Activated T-helper 1 cell treated with anti-CD3 and anti-CD28 coated beads, Interleukin-2, amount 50 U/mL, for 16 hours (primary cell): ENCODE results near the gene AMER3.
"Not testable (repeated sequence)": the region's sequence is repeated elsewhere in the genome, so short reads cannot be mapped to it uniquely, and the experiment has no call there.

Experiments used
- DNase-seq, 2 donors: peaks; one replicate each; pipeline ENCODE4 v3.0.0-alpha.2; 2020; ENCODE audit warnings: low read depth in 1 of 2, low spot score in 1 of 2

AMER3 gene

GRCh38 chr2:130755256-130756052 lies at the start of gene AMER3:
Gene AMER3, plus strand, starts transcription at chr2:130755540. Its CDS starts 6,533 bp downstream, at chr2:130762073.
- DNase-seq = no peak

GRCh38 chr2:130714795-130715194 lies 40.5 kb upstream of the AMER3 start:
- DNase-seq = not testable (repeated sequence)

DNA sequence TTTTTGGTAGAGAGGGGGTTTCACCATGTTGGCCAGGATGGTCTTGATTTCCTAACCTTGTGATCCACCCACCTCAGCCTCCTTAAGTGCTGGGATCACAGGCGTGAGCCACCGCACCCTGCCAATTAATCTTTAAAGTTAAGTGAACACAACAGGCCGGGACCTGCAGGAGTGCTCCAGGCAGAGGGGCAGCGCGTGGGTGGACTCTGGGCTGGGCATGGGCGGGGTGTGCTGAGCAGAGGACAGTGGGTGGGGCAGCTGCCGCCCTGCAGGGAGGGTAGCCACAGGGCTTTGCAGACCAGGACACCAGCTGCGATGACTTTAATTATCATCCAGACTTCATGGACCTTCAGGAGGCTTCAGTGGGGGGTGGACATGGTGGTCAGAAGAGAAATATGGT lies 35.3 kb upstream of the AMER3 start:
- DNase-seq = no peak

DNA sequence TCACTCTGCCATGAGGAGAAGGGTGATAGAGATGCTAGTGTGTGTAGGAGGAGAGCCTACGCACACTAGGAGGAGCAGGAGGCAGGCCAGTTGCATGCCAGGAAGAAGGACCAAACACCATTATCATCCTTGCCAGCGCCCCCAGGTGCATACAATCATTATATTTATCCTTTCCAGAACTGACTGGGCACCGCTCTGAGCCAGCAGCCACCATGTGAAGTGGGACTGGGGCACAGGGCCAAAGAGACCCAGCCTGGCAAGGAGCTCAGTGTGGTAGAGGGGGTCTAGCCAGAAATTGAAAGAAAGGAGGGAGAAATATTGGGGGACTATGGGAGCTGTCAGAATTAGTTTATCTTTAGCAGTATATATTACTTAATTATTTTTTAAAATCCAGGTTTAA lies 34.8 kb upstream of the AMER3 start:
- DNase-seq = no peak

- DNase-seq = no peak
Measured at GRCh38 chr2:130724455-130724854, 30.9 kb upstream of the AMER3 start.

DNA sequence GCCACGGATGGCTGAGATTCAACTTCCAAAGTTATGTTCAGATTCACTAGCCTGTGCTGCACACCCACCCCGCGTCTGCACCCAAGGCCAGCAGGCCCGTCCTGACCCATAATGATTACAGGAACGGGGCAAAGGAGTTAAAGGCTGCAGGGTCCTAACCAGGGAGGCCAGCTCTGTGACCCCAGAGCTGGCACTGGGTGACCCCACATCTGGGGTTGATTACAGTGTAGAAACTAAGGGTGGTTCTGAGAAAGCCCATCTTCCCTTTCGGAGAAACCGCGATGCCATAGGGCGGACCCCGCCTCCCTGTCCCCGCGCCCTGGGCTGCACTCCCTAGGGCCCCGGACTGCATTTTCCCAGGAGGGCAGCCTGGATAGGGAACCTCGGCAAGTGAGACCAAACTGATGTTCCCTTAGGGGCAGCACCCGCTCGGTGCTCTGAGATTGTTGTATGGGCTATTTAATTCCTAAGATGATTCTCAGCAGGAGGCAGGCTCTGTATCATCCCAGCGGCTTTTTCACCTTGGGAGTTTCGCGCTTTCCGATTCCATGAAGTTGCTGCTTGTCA lies 28.6 kb upstream of the AMER3 start:
- DNase-seq = no peak

- DNase-seq = peak; percentile 79 to 80
Measured at GRCh38 chr2:130727286-130727924, 27.9 kb upstream of the AMER3 start.

GRCh38 chr2:130728007-130728454 lies 27.3 kb upstream of the AMER3 start:
- DNase-seq = no peak

- DNase-seq = no peak
Measured at GRCh38 chr2:130728549-130729316, 26.6 kb upstream of the AMER3 start, which contains the start of gene GPR148. Gene GPR148, plus strand, starts transcription at chr2:130729070. Its CDS starts 82 bp downstream, at chr2:130729152.

- no peak for DNase-seq
Measured at GRCh38 chr2:130729322-130730299, 25.7 kb upstream of the AMER3 start.

DNA sequence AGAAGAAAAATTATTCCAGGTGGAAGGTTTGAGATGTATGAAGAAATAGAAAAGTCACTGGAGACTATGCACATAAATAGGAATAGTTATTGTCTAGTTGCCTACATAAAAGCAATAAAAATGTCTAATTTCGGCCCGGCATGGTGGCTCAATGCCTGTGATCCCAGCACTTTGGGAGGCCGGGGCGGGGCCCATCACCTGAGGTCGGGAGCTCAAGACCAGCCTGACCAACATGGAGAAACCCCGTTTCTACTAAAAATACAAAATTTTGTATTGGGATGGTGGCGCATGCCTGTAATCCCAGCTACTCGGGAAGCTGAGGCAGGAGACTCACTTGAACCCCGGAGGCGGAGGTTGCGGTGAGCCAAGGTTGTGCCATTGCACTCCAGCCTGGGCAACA lies 23.1 kb upstream of the AMER3 start:
- DNase-seq = not testable (repeated sequence)

DNA sequence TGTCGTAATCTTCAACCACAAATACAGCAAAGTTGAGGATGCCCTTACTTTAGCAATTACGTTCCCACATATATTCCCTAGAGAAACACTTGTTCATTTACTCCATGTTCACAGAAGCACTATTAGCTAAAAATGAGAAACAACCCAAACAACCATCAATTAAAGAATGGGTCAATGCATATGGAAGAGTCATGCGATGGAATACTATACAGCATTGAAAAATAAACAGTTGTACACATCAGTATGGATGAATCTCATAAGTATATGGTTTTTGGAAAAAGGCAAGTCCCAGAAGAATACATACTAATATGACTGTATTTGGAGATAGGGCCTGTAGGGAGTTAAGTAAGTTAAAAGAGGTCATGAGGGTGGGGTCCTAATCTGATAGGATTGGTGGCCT lies 20.1 kb upstream of the AMER3 start:
- DNase-seq = no peak

DNA sequence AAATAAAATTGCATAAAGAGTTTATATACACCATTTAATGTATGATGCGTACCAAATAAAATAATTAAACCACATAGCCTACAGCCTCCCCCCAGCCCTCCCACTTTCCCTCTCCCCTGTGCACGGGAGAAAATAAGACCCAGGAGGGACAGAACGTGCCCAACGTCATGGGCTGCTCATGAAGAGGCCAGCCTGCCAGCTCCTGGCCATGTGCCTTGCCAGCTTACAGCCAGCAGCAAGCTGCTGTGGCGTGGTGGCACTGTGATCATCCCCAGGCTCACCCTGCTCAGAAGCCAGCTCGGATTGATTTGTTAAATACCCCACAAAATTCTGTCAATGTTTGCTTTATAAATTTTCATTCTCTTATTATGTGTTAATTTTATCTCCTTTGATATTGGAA lies 18.9 kb upstream of the AMER3 start:
- no peak for DNase-seq

- no peak for DNase-seq
Measured at GRCh38 chr2:130737592-130737991, 17.7 kb upstream of the AMER3 start.

GRCh38 chr2:130740671-130741070 lies 14.7 kb upstream of the AMER3 start:
- no peak for DNase-seq

DNA sequence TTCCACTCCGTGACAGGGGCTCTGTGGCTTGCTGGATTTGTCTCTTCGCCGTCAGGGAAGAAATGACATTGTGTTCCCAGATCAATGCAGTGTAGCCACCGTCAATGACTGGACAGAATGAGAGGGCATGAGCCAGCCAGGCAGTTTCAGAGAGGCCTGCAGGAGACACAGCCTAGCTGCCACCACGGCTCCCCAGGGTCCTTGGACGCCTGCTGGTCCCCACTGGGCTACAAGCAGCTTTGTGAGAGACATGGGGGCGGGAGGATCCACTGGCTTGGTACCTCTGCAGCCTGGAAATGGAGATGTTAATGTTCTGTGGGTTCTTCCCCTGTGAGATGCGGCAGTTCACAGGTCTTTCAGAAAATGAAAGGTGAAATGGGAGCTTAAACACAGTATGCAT lies 12.1 kb upstream of the AMER3 start:
- no peak for DNase-seq

- DNase-seq = no peak
Measured at GRCh38 chr2:130744287-130745117, 10.8 kb upstream of the AMER3 start.

DNA sequence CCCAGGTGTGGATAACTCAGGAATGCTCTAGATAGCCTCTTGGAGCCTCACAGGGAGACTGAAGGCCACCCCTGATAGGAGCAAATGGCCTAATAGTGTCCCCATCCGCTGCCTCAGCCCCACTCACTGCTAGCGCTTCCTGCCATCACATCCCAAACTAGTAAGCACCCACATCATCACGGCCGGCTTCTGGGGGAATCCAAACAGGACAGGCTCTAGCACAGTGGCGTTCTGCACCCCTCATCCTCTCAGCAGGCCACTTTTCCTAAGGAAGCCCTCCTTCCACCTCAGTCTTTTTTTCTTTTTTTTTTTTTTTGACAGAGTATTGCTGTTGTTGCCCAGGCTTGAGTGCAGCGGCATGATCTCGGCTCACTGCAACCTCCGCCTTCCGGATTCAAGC lies 6.3 kb upstream of the AMER3 start:
- no peak for DNase-seq

GRCh38 chr2:130749641-130750040 lies 5.7 kb upstream of the AMER3 start:
- no peak for DNase-seq
